ENCODE measurements around the gene SORCS2.

SORCS2 gene

DNA sequence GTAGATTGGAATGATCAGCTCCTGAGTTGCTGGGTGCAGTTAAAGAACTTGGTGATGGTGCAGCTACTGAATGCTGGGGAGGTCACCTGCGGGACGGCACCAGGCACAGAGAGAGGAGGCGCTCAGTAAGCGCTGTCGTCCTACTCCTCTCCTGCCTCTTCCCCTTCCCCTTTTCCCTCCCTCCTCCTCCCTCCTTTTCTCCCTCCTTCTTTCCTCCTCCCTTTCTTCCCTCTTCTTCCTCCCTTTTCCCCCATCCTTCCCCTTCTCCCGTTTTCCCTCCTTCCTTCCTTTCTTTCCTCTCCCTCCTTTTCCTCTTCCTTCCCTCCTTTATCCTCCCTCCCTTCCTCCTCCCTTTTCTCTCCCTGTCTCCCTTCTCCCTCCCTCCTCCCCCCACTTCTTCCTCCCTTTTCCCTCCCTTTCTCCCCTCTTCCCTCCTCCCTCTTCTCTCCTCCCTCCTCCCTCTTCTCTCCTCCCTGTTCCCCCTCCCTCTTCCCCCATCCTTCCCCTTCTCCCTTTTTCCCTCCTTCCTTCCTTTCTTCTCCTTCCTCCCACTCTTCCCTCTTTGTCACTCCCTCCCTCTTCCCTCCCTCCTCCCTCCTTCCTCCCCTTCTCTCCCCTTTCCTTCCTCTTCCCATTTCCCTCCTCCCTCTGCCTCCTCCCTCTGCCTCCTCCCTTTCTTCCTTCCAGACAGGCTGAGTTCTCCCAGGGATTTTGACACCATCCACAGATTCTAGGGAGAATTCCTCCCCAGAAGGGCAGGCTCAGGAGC is 330.3 kb downstream of the SORCS2 start:
- no peak for DNase-seq

DNA sequence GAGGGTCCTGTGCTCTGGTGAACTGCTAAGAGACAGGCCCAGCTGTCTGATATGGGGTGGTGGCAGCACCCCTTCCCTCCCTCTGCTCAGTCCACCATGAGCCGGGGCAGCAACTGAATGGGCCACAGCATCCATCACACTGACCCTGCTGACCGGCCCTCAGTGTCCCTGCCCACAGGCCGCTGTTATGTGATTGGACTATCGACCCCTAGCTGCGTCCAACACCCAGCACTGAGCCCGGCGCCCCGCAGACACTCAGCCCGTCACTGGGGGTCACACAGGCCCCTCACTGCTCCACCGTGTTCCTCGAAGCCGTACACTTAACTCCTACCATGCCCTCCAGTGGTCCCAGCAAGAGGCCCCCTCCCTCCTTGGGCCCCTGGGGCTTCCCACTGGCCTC is 331.2 kb downstream of the SORCS2 start:
- DNase-seq = no peak

DNA sequence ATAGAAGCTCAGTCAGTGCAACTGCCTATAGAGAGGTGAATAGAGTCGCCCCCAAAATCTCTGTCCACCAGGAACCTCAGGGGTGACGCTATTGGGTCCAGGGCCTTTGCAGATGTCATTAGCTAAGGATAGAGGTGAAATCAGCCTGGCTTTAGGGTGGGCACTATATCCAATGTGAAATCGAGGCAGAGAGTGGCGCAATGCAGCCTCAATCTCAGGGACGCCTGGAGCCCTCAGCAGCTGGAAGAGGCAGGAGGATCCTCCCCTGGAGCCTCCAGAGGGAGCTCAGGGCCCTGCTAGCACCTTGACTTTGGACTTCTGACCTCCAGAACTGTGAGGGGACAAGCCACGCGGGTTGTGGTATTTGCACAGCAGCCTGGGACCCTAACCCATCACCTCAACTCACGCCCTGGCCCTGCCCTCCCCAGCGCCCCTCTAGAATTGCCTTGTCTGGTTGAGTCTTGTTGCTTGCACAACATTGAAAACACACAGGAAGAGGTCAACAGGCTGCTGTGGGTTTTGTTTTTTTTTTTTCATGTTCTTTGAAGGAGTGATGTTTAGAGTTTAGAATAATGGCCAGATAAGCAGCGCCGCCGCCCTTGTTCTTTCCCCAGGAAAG is 331.8 kb downstream of the SORCS2 start:
- no peak for DNase-seq

DNA sequence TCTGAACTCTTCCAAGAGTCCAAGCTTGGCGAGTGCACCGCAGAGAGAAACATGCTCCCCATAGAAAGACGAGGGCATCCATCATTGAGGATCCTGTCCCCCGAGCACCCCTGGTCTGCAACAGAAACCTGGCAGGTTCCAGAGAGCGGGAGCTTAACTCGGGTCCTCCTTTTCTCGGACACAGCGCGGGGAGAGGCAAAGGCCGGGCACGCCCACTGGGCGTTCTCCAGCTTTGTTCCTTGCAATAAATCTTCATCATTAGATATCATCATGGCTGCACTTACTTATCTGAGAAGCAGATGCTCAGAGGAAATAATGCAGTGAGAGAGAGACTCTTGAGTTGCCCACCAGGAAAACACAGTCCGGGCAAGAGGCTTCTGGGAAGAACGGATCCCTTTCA is 332.5 kb downstream of the SORCS2 start:
- DNase-seq = no peak

DNA sequence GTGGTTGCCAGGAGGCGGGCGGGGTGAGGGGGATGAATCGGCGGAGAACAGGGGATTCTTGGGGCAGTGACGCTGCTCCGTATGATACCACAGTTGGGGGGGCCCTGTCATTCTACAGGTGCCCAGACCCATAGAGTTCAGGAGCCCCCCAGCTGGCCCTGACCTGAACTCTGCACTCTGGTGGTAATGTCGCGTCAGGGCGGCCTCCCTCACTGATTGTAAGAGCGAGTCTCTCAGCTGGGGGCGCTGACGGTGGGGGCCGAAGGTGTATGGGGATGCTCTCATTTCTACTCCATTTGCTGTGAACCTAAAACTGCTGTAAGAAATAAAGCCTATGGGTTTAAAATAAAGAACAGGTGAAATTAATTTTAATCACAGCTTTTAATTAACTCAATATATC is 334.2 kb downstream of the SORCS2 start:
- DNase-seq = no peak

DNA sequence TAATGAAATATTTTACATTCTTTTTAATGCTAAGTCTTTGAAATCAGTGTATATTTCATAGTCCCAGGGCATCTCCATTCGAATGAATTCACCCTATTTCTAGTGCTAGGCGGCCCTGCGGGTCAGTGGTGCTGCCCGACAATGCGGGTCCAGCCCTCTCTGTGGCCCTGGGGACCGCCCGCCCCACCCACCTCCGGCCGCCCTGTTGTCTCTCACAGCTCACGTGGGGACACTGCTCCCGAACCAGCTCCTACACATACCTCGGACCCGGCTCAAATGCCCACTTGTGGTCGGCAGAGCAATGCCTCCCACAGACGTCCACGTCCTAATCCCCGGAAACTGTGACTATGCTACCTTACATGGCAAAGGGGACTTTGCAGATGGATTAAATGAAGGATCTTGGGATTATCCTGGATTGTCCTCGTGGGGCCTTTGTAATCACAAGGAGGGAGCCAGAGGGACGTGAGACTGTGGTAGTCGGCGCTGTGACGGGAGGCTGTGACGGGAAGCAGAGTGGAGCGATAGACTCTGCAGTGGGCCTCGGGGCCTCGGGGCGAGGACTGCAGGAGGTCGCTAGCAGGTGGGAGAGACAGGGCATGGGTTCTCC is 334.7 kb downstream of the SORCS2 start:
- no peak for DNase-seq

DNA sequence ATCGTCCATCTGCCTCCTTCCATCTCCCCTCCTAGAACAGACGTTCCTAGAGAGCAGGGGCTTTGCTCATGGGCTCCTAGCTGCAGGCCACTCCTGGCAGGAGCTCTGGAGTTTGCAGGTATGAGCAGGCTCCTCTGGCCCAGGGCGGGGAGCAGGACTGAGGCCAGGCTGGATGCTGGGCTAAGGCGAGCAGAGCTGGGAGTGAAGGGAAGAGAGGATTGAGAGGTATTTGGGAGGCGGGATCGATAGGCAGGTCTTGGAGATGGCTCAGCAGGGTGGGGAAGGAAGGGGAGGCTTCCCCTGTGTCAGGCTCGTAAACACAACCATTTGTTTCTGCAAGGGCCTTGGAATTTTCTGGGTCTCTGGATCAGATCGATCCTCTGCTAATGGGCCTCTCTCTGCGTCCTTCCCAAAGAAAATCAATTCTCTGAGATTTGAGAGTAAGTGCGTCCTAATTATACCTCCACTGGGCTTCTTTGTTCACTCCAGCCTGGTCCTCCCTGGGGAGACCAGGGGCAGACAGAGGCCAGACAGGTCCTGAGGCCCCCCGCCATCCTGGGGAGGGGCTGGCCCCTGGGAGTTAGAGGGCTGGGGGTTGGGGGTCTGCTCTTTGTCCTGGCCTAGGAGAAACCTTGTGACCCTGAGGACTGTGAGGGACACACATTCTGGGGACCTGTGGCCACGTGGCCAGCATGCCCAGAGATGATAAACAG is 337.2 kb downstream of the SORCS2 start:
- no peak for DNase-seq

DNA sequence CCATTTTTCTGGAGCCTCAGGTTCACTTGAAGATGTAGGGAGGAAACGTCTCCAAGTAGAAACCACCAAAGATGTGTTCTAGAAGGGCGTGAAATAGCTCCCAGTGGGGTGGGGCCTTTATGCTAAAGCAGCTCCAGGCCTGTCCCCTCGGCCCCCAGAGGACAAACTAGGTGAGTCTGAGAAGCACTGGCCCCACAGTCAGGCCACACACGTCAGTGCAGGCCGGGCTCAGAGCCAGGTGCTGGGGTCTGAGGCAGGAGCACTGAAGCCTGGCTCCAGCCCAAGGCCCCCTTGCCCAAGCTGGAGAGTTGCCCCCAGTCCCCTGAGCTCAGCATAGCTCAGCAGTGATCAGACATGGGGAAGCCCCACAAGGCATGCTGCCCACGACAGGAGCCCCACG is 337.7 kb downstream of the SORCS2 start:
- no peak for DNase-seq

DNA sequence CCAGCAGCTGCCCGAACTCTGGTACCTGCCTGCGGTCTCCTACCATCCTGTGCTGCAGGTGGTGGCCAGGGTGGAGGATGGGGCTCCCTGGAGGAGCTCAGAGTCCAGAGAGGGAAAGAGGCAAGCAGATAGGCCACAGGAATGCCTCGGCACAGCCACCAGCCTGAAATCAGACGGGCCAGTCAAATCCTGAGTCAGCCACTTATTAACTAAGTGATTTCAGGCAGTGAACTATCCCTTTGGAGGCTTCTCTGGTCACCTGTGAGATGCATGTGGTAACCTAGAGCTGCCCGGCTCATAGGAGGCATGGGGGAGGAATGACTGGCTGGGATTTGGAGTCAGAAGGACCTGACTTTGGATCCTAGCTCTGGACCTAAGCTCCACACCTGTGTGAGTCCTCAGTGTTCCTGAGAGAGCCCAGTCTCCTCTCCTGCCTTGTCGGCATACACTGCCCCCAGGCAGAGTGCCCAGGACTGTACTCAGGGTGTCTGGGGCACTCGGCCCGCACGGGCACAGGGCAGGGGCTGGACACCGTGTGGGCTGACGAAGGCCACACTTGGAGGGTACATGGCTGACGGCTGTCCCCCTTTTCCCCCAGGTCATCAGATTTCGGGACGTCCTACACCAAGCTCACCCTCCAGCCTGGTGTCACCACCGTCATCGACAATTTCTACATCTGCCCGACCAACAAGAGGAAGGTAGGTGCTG is 338.7 kb downstream of the SORCS2 start:
- DNase-seq = no peak

DNA sequence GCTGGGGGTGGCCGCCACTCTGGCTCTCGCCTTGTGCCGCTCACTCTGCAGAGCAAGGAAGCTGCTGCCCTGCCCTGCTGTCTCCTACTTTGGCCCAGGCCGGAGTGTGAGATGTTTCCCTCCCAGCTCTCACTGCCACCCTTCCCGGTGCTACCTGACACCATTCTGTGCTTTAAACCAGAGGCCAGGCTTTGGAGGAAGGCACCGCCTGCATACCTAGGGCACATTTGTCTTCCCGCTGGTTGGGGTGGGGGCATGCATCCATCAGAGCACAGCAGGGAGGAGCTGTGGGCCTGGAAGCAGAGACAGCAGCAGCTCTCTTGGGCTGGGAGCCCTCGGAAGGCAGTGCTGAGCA is 339.3 kb downstream of the SORCS2 start:
- no peak for DNase-seq

DNA sequence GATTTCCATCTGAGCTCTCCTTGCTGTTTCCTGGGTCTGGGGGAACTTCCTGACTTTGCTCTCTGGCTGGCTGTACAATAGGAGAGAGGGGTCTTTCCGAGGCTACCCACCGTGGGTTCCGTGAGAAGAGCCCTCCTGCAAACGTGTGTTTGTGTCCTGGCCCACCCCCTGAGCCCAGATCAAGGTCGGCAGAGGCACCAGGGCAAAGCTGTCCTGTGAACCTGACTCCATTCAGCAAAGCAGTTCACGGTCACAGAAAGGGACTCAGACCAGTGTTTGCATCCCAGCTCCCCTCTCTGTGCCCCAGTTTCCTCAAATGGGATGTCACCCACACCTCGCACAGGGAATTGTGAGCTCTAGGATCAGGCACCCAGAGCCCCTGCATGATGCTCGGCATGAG is 339.7 kb downstream of the SORCS2 start:
- DNase-seq = no peak

DNA sequence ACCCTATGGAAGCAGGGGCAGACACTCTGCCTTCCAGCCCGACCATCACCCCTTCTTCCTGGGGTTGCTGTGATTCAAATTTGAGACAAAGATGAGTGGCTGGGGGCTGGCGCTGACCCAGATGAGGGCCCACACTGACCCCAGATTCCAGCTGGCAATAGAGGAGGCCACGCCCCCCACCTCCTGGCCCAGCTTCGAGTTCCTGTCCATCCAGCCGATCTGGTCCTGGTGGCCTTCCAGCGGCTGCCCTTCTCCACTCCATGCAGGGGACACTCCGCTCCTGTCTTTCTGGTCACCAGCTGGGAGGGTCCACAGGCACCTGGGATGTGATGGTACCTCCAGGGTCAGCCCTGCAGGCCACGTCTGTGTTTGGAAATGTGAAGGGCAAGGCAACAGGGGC is 340.9 kb downstream of the SORCS2 start:
- DNase-seq = no peak

DNA sequence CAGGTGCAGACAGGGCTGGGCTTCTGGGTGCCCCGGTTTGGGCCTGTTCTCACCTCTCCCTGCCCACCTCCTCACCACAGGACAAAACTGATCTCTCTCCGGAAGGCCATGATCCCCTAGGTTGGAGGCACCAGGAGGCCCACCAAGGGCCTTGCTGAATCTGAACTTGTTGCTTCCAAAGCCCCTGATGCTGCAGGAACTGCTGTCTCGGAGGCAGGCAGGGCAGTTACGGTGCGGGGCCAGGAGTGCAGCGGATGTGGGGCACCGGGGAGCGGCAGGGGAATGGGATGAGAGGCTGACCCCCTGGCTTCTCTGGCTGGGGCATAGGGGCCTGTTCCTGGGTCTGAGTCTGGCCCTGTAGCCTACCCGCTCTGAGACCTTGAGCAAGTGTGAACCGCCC is 342.8 kb downstream of the SORCS2 start:
- no peak for DNase-seq

DNA sequence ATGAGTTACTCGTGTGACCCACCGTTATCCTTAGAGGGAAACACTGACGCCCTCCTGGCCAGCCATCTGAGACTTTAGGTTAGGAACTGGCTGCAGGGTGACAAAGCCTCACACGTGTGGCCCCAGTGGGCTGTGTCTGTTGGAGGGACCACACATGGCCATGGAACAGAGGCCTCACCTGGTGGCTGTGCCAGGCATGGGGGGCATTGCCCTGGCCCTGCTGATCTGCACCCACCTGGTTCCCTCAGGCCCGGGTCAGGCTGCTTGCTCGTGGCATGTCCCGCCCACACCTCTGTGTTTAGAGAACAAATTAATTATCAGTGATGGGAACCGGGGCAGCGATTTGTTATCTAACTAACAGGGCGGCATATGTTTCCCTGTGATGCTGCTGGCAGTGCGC is 343.3 kb downstream of the SORCS2 start:
- no peak for DNase-seq

DNA sequence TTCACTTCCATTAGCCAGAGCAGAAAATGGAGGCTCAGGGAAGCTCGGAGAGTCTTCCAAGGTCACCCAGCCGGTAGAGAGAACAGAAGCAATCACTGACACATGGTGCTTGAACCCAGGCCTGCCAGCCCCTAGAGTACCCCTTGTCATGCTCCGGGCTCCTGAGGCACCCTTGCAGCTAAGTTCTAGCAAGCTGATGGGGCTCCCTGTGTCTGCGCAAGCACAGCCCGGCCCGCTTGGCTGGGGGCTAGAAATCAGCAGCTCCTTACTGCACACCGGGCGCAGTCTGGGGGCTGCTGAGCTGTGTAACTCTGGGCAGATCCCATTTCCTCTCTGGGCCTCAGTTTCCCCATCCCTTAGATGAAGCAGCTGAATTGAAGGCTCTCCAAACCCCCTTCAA is 344.5 kb downstream of the SORCS2 start:
- DNase-seq = no peak

DNA sequence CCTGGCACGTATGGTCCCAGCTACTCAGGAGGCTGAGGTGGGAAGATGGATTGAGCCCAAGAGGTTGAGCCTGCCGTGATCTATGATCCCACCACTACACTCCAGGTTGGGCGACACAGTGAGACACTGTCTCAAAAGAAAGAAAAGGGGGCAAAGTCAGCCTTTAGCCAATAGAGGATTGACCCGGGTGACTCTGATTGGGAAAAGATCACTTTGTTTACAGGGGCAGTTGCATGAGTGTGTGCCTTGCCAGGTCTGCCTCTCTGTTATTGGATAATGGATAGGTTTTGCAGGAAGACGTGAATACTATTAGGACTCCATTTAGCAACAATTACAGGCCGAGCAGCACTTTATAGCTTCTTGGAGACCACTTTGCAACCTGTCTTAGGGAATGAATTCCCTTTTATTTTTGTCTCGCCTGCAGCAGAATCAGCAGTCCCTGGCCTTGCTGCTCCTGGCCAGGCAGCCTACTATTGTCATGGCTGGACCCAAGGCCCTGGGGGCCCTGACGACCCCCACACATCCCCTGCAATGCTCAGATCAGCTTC is 345.6 kb downstream of the SORCS2 start:
- no peak for DNase-seq

DNA sequence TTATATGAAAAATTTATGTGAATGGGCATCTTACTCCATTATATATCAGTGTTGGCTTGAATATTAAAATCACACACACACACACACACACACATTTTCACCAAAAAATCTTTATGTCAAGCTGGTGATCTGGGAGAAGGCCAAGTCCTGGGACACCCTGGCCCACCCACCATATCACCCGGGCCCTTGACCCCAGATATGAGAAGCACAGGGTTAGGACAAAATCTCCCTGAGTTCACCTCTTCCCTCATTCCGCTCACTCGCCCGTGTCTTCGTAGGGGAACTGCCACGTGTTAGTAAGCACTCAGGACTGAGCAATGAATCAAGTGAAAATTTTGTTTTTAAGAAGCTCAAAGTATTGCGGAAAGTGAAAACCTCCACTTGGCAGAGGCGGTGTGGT is 346.2 kb downstream of the SORCS2 start:
- DNase-seq = no peak

DNA sequence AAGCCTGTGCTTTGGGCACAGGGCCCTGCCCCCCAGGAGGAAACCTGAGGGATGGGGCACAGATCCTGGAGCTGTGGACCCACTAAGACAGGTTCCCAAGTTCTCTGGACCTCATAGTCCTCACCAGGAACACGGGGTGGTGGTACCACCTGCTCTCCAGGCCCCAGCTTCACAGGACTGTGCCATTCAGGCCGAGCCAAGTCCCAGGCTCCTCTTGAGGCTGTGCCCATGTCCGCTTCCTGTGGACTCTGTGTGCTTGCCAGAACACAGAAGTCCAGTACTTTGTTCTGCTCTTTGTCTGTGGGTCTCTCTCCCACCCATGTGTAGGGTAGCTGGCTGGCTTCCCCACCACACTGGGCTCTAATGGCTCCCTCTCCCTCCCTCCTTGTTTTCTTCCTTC is 346.8 kb downstream of the SORCS2 start:
- no peak for DNase-seq

DNA sequence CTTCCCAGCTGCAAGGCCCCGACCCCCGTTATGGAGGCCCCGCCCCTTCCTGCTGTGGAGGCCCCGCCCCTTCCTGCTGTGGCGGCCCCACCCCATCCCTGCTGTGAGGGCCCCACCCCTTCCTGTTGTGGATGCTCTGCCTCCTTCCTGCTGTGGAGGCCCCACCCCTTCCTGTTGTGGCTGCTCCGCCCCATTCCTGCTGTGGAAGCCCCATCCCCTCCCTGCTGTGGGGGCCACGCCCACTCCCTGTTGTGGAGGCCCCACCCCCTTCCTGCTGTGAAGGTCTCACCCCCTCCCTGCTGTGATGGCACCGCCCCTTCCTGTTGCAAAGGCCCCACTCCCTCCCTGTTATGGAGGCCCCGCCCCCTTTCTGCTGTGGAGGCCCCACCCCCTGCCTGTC is 347.3 kb downstream of the SORCS2 start:
- peak; percentile 72 for DNase-seq

DNA sequence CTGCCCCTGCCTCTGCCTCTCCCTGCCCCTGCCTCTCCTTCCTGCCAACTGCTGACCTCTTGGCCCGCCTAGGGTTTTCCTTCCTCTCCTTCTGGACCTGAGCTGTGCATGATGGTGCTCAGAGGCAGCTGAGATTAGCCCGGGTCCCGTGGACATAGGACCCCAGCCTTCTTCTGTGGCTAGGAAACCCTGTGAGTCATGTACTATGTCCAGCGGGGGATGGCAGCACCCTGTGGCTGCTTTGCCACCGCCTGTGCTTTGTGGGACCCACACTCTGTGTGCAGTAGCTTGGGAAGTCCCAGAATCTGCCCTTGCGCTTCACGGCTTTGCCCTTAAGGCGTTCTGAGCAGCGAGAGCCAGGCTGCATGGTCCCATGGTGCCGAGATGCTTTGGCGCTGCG is 347.9 kb downstream of the SORCS2 start:
- DNase-seq = no peak

DNA sequence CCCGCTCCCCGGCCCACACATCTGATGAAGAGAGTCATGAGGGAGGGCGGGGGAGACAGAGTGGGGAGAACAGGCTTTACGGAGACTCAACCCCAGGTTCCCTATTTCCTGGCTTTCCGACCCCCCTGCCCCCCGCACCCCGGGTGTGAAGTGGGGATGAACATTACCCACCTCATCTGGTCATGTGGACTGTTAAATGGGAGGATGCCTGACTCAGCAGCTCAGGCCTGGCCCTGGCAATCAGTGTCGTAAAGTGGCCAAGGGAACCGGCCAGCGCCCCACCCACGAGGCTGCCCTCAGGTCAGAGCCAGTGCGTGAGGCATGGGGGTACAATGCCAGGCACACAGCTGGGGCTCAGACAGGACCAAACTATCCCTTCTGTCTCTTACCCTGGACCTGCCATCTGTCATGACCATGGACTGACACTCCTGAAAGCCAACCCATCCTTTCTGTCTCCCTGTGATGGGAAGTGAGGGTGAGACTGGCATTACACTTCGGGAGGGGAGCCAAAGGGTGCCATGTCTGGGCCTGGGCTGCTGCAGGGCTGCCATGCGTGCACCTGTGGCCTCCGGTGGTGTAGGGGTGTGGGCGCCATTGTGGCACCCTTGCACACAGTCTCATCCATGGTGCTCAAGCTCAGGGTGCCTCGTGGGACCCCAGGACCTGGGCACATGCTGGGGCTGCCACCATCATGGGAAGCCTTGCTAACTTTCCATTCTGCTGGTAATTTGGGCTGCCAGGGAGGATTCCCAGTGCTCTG is 348.5 kb downstream of the SORCS2 start:
- no peak for DNase-seq

DNA sequence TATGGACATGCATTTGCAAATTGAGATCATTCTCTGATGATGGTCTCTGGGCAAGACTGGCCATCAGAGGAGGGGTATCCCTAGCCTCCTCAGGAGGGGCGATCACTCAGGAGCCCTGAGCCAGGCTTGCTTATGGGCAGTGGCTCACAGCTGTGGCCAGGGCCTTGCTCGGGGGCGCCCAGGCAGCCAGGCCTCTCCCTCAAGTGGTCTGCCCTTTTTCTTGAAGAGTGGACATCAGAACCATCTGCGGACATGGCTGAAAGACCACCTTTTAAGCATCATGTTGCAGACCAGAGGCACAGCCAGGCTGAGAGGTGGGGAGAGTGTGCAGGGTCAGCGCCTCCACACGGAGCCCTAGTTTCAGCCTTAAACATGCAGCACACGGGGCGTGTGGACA is 349.1 kb downstream of the SORCS2 start:
- DNase-seq = no peak
